Nephron (organoid): Measurements from ENCODE around the gene LPAR2.
"Not testable (repeated sequence)": the region's sequence is repeated elsewhere in the genome, so short reads cannot be mapped to it uniquely, and the experiment has no call there.

ENCODE experiments used
- H3K27ac Mint-ChIP-seq, 3 experiments: 2 replicates each; pipeline ENCODE4 v1.8.0; 2020; ENCODE audit warnings: mixed read lengths in 3 of 3, mild to moderate bottlenecking in 2 of 3, moderate library complexity in 1 of 3
- H3K27me3 Mint-ChIP-seq: 2 replicates; pipeline ENCODE4 v1.8.0; 2021; ENCODE audit warnings: low read depth, mild to moderate bottlenecking, moderate library complexity, mixed read lengths
- H3K36me3 Mint-ChIP-seq: 2 replicates; pipeline ENCODE4 v1.8.0; 2020; ENCODE audit warnings: low read depth, mixed read lengths
- H3K4me1 Mint-ChIP-seq: 2 replicates; pipeline ENCODE4 v1.8.0; 2020; ENCODE audit warnings: mixed read lengths
- H3K4me3 Mint-ChIP-seq, 3 experiments: 2 replicates each; pipeline ENCODE4 v1.8.0; 2020; ENCODE audit warnings: mild to moderate bottlenecking in 3 of 3, mixed read lengths in 3 of 3, moderate library complexity in 2 of 3
- H3K9me3 Mint-ChIP-seq: 2 replicates; pipeline ENCODE4 v1.8.0; 2020; ENCODE audit warnings: mixed read lengths
- TF ChIP-seq, protein P1 (sequence below), 3 experiments: fragments of 200-600 bp; sonication (generic); IDR thresholded peaks; one replicate each; pipeline ENCODE4 v1.5.0; 2021; ENCODE audit warnings: antibody characterized with exemption in 3 of 3; ENCODE audit not compliant: unreplicated experiment in 3 of 3

Gene LPAR2

DNA sequence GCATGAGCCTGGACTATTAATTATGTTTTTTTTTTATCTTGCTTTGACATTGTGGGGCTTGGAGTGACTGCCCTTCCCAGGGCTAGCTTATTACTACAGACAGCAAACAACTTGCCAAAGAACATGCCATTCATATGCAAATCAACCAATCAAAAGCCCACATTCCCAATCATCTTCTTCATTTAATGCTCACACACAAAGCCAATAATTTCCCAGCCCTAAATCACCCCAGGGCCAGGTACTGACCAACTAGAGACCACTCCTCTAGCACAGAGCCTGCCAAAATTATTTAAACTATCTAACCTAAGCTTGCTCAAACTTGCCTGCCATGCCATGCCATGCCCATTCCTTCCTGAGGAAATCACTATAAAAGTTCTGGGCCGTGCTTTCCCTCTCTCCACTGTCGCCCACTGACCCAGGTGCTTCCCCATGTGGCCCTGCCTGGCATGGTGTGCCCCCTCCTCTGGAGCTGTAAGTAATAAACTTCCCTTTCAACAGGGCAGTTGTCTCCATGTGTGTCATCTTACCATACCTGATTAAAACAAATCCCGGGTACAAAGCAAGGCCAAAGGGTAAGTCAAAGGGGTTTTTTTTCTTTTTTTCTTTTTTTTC is 25.2 kb downstream of the LPAR2 start:
- Mint-ChIP-seq H3K27me3 (no peaks in the 10 kb centered on the region), H3K4me3 (no peak overlapping the region), H3K4me1 (peaks cover 6% of the 10 kb centered on the region), H3K9me3 (no peaks in the 10 kb centered on the region), H3K27ac (no peak overlapping the region), H3K36me3 (peaks cover 4% of the 10 kb centered on the region)
- TF ChIP-seq, protein P1, sequence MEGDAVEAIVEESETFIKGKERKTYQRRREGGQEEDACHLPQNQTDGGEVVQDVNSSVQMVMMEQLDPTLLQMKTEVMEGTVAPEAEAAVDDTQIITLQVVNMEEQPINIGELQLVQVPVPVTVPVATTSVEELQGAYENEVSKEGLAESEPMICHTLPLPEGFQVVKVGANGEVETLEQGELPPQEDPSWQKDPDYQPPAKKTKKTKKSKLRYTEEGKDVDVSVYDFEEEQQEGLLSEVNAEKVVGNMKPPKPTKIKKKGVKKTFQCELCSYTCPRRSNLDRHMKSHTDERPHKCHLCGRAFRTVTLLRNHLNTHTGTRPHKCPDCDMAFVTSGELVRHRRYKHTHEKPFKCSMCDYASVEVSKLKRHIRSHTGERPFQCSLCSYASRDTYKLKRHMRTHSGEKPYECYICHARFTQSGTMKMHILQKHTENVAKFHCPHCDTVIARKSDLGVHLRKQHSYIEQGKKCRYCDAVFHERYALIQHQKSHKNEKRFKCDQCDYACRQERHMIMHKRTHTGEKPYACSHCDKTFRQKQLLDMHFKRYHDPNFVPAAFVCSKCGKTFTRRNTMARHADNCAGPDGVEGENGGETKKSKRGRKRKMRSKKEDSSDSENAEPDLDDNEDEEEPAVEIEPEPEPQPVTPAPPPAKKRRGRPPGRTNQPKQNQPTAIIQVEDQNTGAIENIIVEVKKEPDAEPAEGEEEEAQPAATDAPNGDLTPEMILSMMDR (IDR thresholded peaks at IDR 0.05; ENCODE audit: unreplicated experiment in 3 of 3), result no peak

DNA sequence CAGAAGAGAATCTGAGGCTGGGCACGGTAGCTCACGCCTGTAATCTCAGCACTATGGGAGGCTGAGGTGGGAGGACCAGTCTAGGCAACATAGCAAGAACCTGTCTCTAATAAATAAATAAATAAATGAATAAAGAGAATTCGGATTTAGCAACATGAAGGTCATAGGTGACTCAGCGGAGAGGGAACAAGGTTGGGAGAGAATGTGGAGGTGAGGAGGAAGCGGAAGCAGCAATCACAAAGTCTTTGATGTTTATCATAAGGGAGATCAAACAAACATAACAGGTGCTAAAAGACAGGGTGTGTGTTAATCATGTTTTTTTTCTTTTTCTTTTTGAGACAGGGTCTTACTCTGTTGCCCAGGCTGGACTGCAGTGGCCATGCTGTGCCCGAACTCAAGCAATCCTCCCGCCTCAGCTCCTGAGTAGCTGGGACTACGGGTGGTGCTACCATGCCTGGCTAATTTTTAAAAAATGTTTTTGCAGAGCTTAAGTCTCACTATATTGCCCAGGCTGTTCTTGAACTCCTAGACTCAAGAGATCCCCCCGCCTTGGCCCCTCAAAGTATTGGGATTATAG is 25.8 kb downstream of the LPAR2 start:
- Mint-ChIP-seq H3K9me3 (no peaks in the 10 kb centered on the region), H3K27ac (no peak overlapping the region), H3K36me3 (peaks cover 6% of the 10 kb centered on the region), H3K4me3 (no peak overlapping the region), H3K4me1 (peaks cover 6% of the 10 kb centered on the region), H3K27me3 (no peaks in the 10 kb centered on the region)
- TF ChIP-seq, protein P1 (IDR thresholded peaks at IDR 0.05; ENCODE audit: unreplicated experiment in 3 of 3), result no peak

DNA sequence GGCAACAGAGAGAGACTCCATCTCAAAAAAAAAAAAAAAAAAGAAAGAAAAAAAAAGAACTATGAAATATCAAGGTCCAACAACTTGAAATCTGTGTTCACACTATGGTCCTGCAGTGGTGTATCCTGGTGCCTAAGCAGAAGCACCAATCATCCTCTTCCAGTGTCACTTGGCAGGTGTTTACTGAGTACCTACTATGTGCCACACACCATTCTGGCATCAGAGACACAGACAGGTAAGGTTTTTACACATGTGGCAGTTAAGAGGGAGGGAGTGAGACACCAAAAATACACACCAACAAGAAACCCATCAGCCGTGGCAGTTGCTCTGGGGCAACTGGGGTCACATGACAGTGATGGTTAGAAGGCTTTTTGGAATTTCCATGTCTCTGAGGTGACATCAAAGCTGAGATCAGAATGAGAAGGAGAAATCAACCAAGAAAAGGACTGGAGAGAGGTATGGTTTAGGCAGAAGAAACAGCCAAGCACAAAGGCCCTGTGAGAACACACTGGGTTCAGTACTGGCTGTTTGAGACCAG is 27.2 kb downstream of the LPAR2 start:
- H3K4me1 Mint-ChIP-seq, result peaks cover under 1% of the 10 kb centered on the region
- H3K27ac Mint-ChIP-seq, result no peak overlapping the region
- H3K36me3 Mint-ChIP-seq, result peaks cover 6% of the 10 kb centered on the region
- no peak overlapping the region for H3K4me3 Mint-ChIP-seq
- no peaks in the 10 kb centered on the region for H3K27me3 Mint-ChIP-seq
- H3K9me3 Mint-ChIP-seq, result no peaks in the 10 kb centered on the region
- TF ChIP-seq, protein P1 (IDR thresholded peaks at IDR 0.05; ENCODE audit: unreplicated experiment in 3 of 3), result no peak

DNA sequence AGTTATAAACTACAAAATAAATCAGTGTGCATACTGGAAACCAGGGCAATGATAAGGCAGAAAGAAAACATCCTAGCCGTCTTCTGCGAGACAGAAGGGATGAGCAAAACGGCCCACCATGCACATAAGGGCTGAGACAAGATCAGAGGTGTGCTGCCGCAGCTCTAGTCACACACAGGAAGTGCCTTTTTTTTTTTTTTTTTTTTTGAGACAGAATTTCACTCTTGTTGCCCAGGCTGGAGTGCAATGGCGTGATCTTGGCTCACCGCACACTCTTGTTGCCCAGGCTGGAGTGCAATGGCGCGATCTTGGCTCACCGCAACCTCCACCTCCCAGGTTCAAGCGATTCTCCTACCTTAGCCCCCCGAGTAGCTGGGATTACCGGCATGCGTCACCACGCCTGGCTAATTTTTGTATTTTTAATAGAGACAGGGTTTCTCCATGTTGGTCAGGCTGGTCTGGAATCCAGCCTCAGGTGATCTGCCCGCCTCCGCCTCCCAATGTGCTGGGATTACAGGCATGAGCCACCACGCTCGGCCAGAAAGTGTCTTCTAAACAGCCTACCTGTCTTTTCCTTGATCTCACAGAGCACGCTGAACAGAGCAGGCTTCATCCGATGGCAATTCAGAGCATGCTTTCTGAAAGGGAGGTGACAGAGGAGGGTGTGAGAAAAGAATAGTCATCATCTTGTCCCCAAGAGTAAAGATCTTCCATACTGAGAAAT is 29.1 kb downstream of the LPAR2 start:
- not testable (repeated sequence) for H3K27ac Mint-ChIP-seq, H3K4me1 Mint-ChIP-seq, H3K4me3 Mint-ChIP-seq, H3K27me3 Mint-ChIP-seq, H3K36me3 Mint-ChIP-seq, H3K9me3 Mint-ChIP-seq

DNA sequence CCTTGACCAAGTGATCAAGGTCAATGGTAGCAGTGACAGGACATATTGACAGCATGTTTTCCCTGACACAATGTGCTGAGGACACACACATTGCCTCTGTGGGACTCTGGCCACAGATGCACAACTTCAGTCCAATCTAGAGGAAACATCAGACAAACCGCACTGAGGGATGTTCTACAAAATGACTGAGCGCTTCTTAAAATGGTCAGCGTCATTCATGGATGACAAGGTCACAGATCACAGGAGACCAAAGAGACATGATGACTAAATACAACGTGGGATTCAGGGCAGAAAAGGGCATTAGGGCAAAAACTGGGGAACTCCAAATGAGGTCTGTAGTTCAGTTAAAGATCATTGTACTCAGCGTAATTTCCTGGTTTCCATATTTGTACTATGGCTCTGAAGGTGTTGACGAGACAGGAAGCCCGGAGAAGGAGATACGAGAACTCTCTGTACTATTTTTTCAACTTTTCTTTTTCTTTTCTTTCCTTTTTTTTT is 30.2 kb downstream of the LPAR2 start:
- TF ChIP-seq, protein P1 (IDR thresholded peaks at IDR 0.05; ENCODE audit: unreplicated experiment in 3 of 3), result no peak
- Mint-ChIP-seq H3K36me3 (peaks cover 13% of the 10 kb centered on the region), H3K27ac (no peak overlapping the region), H3K4me1 (no peaks in the 10 kb centered on the region), H3K9me3 (no peaks in the 10 kb centered on the region), H3K27me3 (no peaks in the 10 kb centered on the region), H3K4me3 (no peak overlapping the region)

DNA sequence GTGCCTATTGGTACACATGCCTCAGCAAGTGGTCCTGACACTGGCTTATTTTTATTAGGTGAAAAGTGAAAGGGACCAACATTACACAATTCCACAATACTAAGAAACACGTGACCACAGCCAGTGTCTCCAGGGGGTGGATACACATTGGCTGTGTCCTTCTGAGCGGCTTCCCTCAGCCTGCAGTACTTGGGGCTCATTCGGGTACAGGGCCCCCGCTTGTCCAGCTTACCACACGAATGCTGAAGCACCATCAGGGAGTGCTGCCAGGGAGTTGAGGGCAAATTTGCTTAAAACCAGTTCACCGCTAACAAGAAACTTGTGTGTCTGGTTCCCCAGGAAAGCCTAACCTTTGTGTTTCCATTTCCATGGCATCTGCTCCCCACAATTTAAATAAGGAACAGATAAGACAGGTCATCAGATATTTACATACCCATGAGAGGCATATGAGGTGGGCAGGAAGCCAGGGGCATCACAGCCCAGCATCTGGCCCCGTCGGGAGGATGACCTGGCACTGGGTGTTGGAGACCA is 32.8 kb downstream of the LPAR2 start:
- Mint-ChIP-seq H3K9me3 (no peaks in the 10 kb centered on the region), H3K27me3 (no peaks in the 10 kb centered on the region), H3K27ac (no peak overlapping the region), H3K4me1 (peaks cover 6% of the 10 kb centered on the region), H3K36me3 (peaks cover 17% of the 10 kb centered on the region), H3K4me3 (no peak overlapping the region)
- TF ChIP-seq, protein P1 (IDR thresholded peaks at IDR 0.05; ENCODE audit: unreplicated experiment in 3 of 3), result no peak
